Mucosa of rectum (tissue), 2 donors: ENCODE results near the gene HSFX3.

Experiments used
- H3K27ac ChIP-seq, 2 donors: one replicate each; pipeline ENCODE4 v1.7.0; 2013; ENCODE audit warnings: inconsistent platforms in 2 of 2, low read depth in 2 of 2, low read length in 2 of 2
- H3K27me3 ChIP-seq, 2 donors: one replicate each; pipeline ENCODE4 v1.7.0; 2013; ENCODE audit warnings: low read length in 2 of 2; ENCODE audit not compliant: control insufficient read depth in 2 of 2, insufficient read depth in 2 of 2
- H3K36me3 ChIP-seq, 2 donors: one replicate each; pipeline ENCODE4 v1.7.0; 2013; ENCODE audit warnings: low read length in 2 of 2; ENCODE audit not compliant: control insufficient read depth in 2 of 2, insufficient read depth in 2 of 2
- H3K4me1 ChIP-seq, 2 donors: one replicate each; pipeline ENCODE4 v1.7.0; 2013; ENCODE audit warnings: low read length in 2 of 2, mild to moderate bottlenecking in 1 of 2; ENCODE audit not compliant: control insufficient read depth in 2 of 2, insufficient read depth in 2 of 2
- H3K4me3 ChIP-seq, 2 donors: one replicate each; pipeline ENCODE4 v1.7.0; 2013; ENCODE audit warnings: low read length in 2 of 2
- H3K9ac ChIP-seq, 2 donors: one replicate each; pipeline ENCODE4 v1.7.0; 2013; ENCODE audit warnings: low read length in 2 of 2, low read depth in 1 of 2, mild to moderate bottlenecking in 1 of 2
- H3K9me3 ChIP-seq, 2 donors: one replicate each; pipeline ENCODE4 v1.7.0; 2013; ENCODE audit warnings: low read length in 2 of 2; ENCODE audit not compliant: control insufficient read depth in 2 of 2
- donor health status: healthy.
- donor health status: Normal muscosa, but diverticular disease.

The HSFX3 gene

DNA sequence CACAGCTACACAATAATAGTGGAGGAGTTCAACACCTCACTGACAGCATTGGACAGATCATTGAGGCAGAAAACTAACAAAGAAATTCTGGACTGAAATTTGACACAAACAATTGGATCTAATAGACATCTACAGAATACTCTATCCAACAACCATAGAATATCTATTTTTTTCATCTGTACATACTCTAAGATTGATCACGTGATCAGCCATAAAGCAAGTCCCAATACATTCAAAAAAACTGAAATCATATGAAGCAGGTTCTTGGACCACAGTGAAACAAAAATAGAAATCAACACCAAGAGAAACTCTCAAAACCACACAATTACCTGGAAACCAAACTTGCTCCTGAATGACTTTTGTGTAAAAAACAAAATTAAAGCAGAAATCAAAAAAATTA, 32.4 kb downstream of the HSFX3 start:
- H3K36me3 ChIP-seq = no peaks in the 10 kb centered on the region
- H3K4me1 ChIP-seq = no peaks in the 10 kb centered on the region
- H3K9ac ChIP-seq = no peak overlapping the region
- no peaks in the 10 kb centered on the region for H3K9me3 ChIP-seq
- H3K27ac ChIP-seq = no peak overlapping the region
- H3K27me3 ChIP-seq = no peaks in the 10 kb centered on the region
- no peak overlapping the region for H3K4me3 ChIP-seq

DNA sequence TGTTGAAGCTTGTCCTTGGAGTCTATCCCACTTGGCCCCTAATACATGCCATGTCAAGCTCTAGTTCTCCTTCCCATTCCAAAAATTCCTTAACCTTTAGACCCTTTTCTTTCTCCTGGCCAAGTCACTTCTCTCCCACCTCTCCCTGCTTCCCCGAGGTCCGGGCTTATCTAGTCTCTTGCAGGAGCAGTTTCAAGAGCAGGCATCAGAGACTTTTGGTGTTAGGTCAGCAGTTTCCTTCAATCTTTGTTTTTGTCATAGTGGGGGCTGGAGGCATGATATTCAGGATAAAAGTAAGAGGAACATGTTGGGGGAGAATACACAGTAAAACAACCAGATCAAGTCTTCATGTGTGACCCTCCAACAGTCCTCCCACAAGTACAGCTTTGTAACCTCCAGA, 33.1 kb downstream of the HSFX3 start:
- Histone ChIP-seq H3K4me3 (no peak overlapping the region), H3K4me1 (no peaks in the 10 kb centered on the region), H3K27me3 (no peaks in the 10 kb centered on the region), H3K9ac (no peak overlapping the region), H3K27ac (no peak overlapping the region), H3K36me3 (no peaks in the 10 kb centered on the region), H3K9me3 (no peaks in the 10 kb centered on the region)

DNA sequence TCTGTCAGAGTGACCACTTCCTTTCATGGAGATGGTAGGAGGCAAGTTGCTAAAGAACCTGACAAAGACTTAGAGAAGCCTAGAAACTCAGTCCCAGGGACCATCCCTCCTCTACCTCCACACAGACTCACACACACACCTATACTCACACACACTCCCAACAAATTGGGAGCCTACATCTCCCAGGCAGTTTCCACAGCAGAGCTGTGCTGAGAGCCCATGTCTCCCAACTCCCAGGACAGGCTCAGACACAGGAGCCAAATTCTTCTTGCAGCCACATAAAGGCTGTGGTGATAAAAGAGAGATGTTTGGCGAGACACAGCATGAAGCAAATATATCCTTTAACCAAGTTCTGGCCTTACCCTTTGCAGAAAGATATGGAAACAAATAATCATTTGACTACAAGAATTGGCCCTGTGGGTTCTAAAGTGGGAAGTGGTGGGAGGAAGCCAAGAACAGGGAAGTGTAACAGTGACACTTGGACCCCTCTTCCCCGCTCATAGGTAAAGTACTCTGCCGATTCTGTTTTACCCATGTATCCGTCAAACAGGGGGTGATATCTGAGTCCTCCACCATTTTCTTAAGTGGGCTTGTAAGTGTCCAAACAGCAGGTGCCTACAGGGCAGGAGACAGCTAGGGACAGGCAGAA, 33.6 kb downstream of the HSFX3 start:
- Histone ChIP-seq H3K27ac (no peak overlapping the region), H3K4me1 (no peaks in the 10 kb centered on the region), H3K9me3 (no peaks in the 10 kb centered on the region), H3K27me3 (no peaks in the 10 kb centered on the region), H3K36me3 (no peaks in the 10 kb centered on the region), H3K4me3 (no peak overlapping the region), H3K9ac (no peak overlapping the region)

GRCh38 chrX:149513825-149514428, 35.8 kb downstream of the HSFX3 start:
- Histone ChIP-seq H3K27me3 (peaks cover 1 to 3% of the 10 kb centered on the region in 2 donors), H3K4me3 (no peak overlapping the region), H3K36me3 (no peaks in the 10 kb centered on the region), H3K27ac (no peak overlapping the region), H3K4me1 (no peaks in the 10 kb centered on the region), H3K9ac (no peak overlapping the region), H3K9me3 (no peaks in the 10 kb centered on the region)

- Histone ChIP-seq H3K27me3 (peaks cover 3 to 5% of the 10 kb centered on the region in 2 donors), H3K27ac (no peak overlapping the region), H3K9me3 (no peaks in the 10 kb centered on the region), H3K36me3 (no peaks in the 10 kb centered on the region), H3K4me1 (no peaks in the 10 kb centered on the region), H3K4me3 (no peak overlapping the region), H3K9ac (no peak overlapping the region)
Observed at GRCh38 chrX:149512225-149512885, 37.4 kb downstream of the HSFX3 start.

DNA sequence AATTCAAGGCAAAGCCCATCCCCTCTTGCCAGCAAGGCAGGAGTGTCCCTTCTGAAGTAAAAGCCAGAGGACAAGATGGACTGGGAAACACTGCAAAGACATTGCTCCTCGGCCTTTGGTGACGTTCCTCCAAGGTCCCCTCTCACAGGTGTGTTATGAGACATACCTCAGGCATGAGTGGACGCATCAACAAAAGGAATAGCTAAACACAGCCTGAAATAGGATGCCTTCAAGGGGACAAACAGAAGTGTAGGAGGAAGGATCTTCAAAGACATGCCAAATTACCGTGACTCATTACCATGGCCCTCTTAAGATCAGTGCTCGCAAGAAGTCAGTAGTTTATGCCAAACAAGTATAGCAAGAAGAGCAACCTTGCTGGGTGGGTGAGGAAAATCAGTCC, 38.6 kb downstream of the HSFX3 start:
- no peaks in the 10 kb centered on the region for H3K9me3 ChIP-seq
- H3K9ac ChIP-seq = no peak overlapping the region
- H3K4me1 ChIP-seq = no peaks in the 10 kb centered on the region
- H3K27me3 ChIP-seq = peaks cover 3 to 6% of the 10 kb centered on the region in 2 donors
- H3K27ac ChIP-seq = no peak overlapping the region
- H3K4me3 ChIP-seq = no peak overlapping the region
- no peaks in the 10 kb centered on the region for H3K36me3 ChIP-seq

DNA sequence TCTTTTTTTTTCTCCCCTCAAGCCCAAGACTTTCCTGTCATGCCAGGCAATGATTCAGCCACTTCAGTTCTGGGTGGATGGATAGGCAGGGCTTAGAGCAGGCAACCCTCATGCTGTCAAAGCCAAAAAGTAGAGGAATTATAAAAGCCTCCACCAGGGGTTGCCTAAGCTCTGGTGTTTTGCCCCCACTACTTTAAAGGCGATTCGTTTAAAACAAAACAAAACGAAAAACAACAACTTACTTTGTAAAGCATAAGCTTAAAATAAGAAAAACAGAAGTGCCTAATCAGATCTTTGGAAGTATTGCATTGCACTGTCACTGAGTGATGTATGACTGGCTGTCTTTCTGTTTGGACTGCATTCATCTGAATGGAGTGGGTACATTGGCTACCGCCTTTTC, 39.3 kb downstream of the HSFX3 start:
- H3K27ac ChIP-seq = no peak overlapping the region

GRCh38 chrX:149508467-149508866, 41.3 kb downstream of the HSFX3 start:
- H3K4me3 ChIP-seq = no peak overlapping the region
- H3K27me3 ChIP-seq = peaks cover 3 to 6% of the 10 kb centered on the region in 2 donors
- H3K36me3 ChIP-seq = no peaks in the 10 kb centered on the region
- H3K9ac ChIP-seq = no peak overlapping the region
- no peak overlapping the region for H3K27ac ChIP-seq
- no peaks in the 10 kb centered on the region for H3K9me3 ChIP-seq
- peaks cover 0 to 7% of the 10 kb centered on the region in 2 donors for H3K4me1 ChIP-seq

More for the DNA sequence above, 39.3 kb downstream of the HSFX3 start:
- H3K9ac ChIP-seq = no peak overlapping the region
- no peaks in the 10 kb centered on the region for H3K9me3 ChIP-seq
- no peaks in the 10 kb centered on the region for H3K36me3 ChIP-seq
- H3K4me1 ChIP-seq = no peaks in the 10 kb centered on the region
- peaks cover 3 to 6% of the 10 kb centered on the region in 2 donors for H3K27me3 ChIP-seq
- H3K4me3 ChIP-seq = no peak overlapping the region

GRCh38 chrX:149506349-149506748, 43.4 kb downstream of the HSFX3 start:
- Histone ChIP-seq H3K9me3 (no peaks in the 10 kb centered on the region), H3K36me3 (peaks cover 0 to 8% of the 10 kb centered on the region in 2 donors), H3K27me3 (peaks cover 3 to 6% of the 10 kb centered on the region in 2 donors), H3K27ac (no peak overlapping the region), H3K9ac (no peak overlapping the region), H3K4me3 (no peak overlapping the region), H3K4me1 (peaks cover 0 to 7% of the 10 kb centered on the region in 2 donors)

DNA sequence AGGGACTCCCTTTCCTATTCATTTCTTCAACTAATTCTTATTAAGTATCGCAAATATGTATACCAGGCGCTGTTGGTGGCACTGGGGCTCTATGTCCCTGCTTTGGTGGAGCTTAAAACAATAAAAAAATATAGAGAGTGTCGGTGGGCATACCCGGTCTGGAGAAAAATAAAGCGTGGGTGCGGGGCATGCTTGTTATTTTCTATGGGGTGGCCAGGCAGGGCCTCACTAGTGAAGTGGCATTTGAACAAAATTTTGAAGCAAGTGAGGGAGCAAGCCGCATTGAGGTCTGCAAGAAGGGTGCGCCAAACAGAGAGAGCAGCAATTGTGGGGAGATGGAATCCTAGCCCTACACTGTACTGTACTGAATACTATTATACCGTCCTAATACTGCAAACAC, 44.1 kb downstream of the HSFX3 start:
- Histone ChIP-seq H3K36me3 (peaks cover 2 to 11% of the 10 kb centered on the region in 2 donors), H3K27ac (peak overlapping the region in 1 of 2 donors; percentile 61), H3K4me3 (peak overlapping the region in 1 of 2 donors; percentile 73), H3K9ac (peak overlapping the region; percentile 34 to 44), H3K27me3 (peaks cover 3% of the 10 kb centered on the region in 2 donors), H3K9me3 (no peaks in the 10 kb centered on the region), H3K4me1 (peaks cover 0 to 7% of the 10 kb centered on the region in 2 donors)
